AG10803 (cell line): ENCODE data around the gene MBD5.

Source experiments
- DNase-seq: peaks from one replicate; pipeline ENCODE4 v3.0.0; 2010; ENCODE audit warnings: low read depth
- H3K4me3 ChIP-seq: 2 replicates; pipeline ENCODE4 v1.5.1; 2011; ENCODE audit warnings: mild to moderate bottlenecking, low read length, control low read depth
- TF ChIP-seq, protein P1 (sequence below): conservative IDR thresholded peaks from 2 replicates; pipeline ENCODE4 v1.5.1; 2011; ENCODE audit warnings: mild to moderate bottlenecking, low read length, control low read depth, inconsistent platforms

Gene MBD5

DNA sequence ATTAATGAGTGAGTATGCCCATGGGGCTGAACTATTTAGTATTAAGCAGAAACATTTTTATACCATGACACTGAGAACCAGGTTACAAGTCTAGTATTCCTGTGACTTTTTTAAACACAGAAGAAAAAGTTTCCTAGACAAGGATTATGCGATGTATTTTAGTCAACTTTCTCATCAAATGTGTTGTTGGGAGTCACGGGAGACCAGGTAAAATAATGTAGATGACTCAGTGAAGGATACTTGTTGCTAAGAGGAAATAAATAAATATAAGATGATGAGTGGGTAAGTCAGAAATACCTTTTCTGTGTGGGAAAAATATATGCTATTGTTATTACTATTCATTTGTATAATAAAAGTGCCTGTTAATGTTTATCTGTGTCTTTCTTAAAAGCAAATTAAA lies 23.4 kb downstream of the MBD5 start:
- DNase-seq: no peak
- TF ChIP-seq, protein P1, sequence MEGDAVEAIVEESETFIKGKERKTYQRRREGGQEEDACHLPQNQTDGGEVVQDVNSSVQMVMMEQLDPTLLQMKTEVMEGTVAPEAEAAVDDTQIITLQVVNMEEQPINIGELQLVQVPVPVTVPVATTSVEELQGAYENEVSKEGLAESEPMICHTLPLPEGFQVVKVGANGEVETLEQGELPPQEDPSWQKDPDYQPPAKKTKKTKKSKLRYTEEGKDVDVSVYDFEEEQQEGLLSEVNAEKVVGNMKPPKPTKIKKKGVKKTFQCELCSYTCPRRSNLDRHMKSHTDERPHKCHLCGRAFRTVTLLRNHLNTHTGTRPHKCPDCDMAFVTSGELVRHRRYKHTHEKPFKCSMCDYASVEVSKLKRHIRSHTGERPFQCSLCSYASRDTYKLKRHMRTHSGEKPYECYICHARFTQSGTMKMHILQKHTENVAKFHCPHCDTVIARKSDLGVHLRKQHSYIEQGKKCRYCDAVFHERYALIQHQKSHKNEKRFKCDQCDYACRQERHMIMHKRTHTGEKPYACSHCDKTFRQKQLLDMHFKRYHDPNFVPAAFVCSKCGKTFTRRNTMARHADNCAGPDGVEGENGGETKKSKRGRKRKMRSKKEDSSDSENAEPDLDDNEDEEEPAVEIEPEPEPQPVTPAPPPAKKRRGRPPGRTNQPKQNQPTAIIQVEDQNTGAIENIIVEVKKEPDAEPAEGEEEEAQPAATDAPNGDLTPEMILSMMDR: no peak
- no peak overlapping the region for H3K4me3 ChIP-seq

DNA sequence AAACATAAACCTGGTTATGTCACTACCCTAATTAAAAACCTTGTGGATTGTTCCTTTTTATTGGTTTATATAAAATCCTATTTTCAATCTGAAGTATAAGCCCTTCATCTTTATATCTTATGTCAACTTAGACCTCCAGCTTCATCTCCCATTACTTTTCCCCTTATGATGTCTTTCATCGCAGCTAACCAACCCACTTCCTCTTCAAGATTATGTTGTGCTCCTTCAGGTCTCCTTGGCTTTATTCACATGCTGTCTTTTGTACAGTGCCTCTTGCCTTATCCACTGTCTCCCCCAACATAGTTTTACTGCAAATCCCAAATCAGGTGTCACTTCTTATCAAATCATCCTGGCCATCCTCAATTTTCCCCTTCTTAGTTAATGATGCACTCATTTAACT lies 25.9 kb downstream of the MBD5 start:
- TF ChIP-seq, protein P1: no peak
- DNase-seq: no peak
- no peak overlapping the region for H3K4me3 ChIP-seq

DNA sequence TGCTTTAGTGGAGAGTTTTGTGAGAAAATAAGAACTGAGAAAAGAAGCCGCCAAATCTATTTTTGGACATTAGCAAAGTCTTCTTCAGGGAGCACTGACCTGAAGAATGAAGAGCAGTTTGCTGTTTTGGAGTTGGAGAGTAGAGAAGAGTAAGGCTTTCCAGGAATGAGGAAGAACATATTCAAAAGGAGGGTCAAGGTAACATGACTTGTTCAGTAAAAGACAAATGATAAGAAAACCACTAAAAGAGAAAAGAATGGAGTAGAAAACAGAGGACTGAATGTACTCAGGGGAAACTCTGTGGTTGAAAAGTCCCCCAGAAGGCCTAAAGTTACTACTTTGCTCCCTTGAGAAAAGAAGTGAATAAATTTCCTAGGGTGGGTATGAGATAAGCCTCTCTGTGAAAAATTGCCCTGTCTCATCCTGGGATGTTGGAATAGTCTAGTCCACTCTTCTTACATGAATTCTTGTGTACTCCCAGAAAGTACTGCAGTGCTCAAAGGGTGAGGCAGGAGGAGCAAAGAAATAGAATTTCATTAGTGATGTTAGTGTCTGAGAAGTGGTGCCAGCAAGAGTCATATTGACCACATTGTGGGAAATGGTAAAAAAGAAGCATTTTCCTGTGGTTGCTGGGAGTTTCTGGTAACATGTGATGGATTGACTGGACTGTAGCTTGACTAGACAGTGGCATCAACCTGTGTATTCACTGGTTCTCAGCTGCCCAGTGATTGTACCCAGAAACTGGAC lies 27.8 kb downstream of the MBD5 start:
- no peak overlapping the region for H3K4me3 ChIP-seq
- DNase-seq: peak; percentile 52
- TF ChIP-seq, protein P1: no peak

DNA sequence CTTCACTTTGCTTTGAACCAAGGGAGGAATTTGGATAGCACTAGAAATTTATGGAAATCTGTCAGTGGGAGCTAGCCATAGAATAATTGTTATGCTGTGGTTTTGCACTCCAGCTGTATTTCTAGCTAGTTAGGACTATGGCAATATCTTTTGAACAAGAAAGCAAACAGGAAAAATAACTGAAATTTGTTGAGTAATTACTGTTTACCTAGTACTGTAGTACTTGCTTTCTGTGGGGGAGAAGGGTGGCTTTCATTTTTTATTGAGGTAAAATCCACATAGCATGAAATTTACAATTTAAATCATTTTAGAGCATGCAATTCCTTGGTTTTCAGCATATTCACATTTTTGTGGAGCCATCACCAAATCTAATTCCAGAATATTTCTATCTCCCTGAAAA lies 28.4 kb downstream of the MBD5 start:
- DNase-seq: peak; percentile 10
- H3K4me3 ChIP-seq: no peak overlapping the region
- TF ChIP-seq, protein P1: no peak

DNA sequence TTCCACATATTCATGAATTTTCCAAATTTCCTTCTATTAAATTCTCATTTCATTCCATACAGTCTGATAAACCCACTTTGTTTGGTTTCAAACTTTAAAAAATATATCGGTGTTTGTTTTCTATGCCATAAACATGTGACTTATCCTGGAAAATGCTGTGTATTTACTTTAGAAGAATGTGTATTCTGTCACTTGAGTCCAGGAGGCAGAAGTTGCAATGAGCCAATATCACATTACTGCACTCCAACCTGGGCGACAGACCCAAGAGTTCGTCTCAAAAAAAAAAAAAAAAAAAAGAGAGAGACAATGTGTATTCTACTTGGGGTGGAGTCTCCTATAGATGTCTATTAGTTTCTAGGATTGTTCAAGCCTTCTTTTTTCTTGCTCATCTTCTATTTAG lies 31.8 kb downstream of the MBD5 start:
- no peak overlapping the region for H3K4me3 ChIP-seq
- TF ChIP-seq, protein P1: no peak

DNA sequence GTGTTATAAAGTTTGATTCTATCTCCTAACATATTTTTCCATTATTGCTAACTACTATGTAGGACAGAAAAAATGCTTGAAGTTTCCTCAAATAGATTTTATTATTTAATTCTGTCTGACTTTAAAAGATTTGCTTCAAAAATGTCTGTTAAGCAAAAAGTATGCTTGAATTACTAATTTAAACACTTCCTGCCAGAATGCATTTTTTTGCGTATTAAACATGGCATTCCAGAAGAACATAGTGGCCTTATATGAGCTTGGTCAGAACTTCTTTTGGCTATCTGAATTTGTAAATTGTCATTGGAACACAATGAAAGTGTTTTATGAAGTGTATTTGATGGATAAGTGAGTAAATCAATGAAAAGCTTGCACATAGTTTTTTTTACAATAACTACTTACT lies 37.8 kb downstream of the MBD5 start:
- TF ChIP-seq, protein P1: no peak
- H3K4me3 ChIP-seq: no peak overlapping the region
- DNase-seq: peak; percentile 16

More for the DNA sequence above, 31.8 kb downstream of the MBD5 start:
- no peak for DNase-seq

DNA sequence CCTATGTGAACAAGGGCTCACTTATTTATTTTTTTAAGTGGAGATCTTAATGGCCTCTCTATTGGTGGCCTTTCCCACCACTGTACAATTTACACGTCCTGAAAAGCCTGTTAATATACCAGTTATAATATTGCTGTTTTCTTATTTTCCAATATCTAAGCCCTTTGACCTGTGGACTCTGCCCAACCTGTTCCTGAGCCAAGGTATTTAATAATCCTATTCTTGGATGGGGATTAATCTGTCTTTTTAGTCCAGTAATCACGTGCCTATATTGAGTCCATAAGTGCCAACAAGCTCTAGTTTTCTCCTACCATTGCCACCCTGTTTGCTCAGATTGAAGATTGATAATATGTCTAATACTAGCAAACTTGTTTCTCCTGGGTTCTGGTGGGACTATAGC lies 42.7 kb downstream of the MBD5 start:
- no peak for DNase-seq
- no peak overlapping the region for H3K4me3 ChIP-seq
- TF ChIP-seq, protein P1: no peak
